Dedifferentiated amniotic fluid mesenchymal stem cell (primary cell): Measurements from ENCODE around the gene ACOT11.

ENCODE experiments used
- DNase-seq: peaks from one replicate; pipeline ENCODE4 v3.0.0-alpha.2; 2016; ENCODE audit errors: extremely low spot score

Gene ACOT11

GRCh38 chr1:54537611-54538010 is 10.4 kb upstream of the ACOT11 start:
- no peak for DNase-seq

- no peak for DNase-seq
Observed at GRCh38 chr1:54538538-54538937, 9.5 kb upstream of the ACOT11 start.

- no peak for DNase-seq
Observed at GRCh38 chr1:54540582-54541295, 7.3 kb upstream of the ACOT11 start.

- DNase-seq = peak; percentile 21
Observed at GRCh38 chr1:54542120-54542961, 5.7 kb upstream of the ACOT11 start.

- no peak for DNase-seq
Observed at GRCh38 chr1:54542962-54543539, 5.0 kb upstream of the ACOT11 start.

- DNase-seq = no peak
Observed at GRCh38 chr1:54543729-54544496, 4.1 kb upstream of the ACOT11 start.

GRCh38 chr1:54545916-54546635 is 2.0 kb upstream of the ACOT11 start:
- DNase-seq = no peak

GRCh38 chr1:54546651-54547401 is 1.2 kb upstream of the ACOT11 start:
- no peak for DNase-seq

- no peak for DNase-seq
Observed at GRCh38 chr1:54548389-54549044, 489 bp downstream of the ACOT11 start.

GRCh38 chr1:54549181-54549924 is 1.3 kb downstream of the ACOT11 start:
- DNase-seq = no peak

GRCh38 chr1:54551891-54552290 is 3.9 kb downstream of the ACOT11 start:
- DNase-seq = no peak

GRCh38 chr1:54553602-54554313 is 5.7 kb downstream of the ACOT11 start:
- DNase-seq = no peak

- no peak for DNase-seq
Observed at GRCh38 chr1:54556110-54556509, 8.1 kb downstream of the ACOT11 start.

- no peak for DNase-seq
Observed at GRCh38 chr1:54557671-54558355, 9.8 kb downstream of the ACOT11 start.

GRCh38 chr1:54558434-54559030 is 10.5 kb downstream of the ACOT11 start:
- no peak for DNase-seq

GRCh38 chr1:54559111-54559548 is 11.1 kb downstream of the ACOT11 start:
- DNase-seq = no peak

GRCh38 chr1:54559771-54560231 is 11.8 kb downstream of the ACOT11 start:
- no peak for DNase-seq
